HEK293T (cell line): ENCODE results near the gene IL10RA.

Experiments used
- CTCF ChIA-PET: fragments of 350-600 bp; formaldehyde crosslinking; extraction: SDS; loops from one replicate; lab custom pipeline; 2021; ENCODE audit warnings: antibody characterized with exemption, inconsistent platforms; lab: Yijun Ruan, JAX
- POLR2A ChIA-PET: fragments of 350-600 bp; formaldehyde crosslinking; extraction: SDS; loops from one replicate; lab custom pipeline; 2020; ENCODE audit warnings: antibody characterized with exemption, inconsistent platforms; lab: Yijun Ruan, JAX
- DNase-seq: peaks from one replicate; pipeline ENCODE4 v3.0.0; 2012; ENCODE audit warnings: mixed read lengths; ENCODE audit errors: extremely low spot score
- ARNT ChIP-seq: fragments of 450-650 bp; IDR thresholded peaks from 2 replicates; pipeline ENCODE4 v1.6.1; 2017; ENCODE audit warnings: mild to moderate bottlenecking
- BHLHE40 ChIP-seq: fragments of 450-650 bp; IDR thresholded peaks from 2 replicates; pipeline ENCODE4 v1.6.1; 2016; ENCODE audit warnings: mild to moderate bottlenecking, moderate library complexity, borderline replicate concordance
- CTBP1 ChIP-seq: fragments of 450-650 bp; IDR thresholded peaks from 2 replicates; pipeline ENCODE4 v1.6.1; 2016; ENCODE audit warnings: borderline replicate concordance
- ELF4 ChIP-seq: fragments of 450-650 bp; IDR thresholded peaks from 2 replicates; pipeline ENCODE4 v1.6.1; 2017; ENCODE audit warnings: antibody characterized with exemption
- FOXA1 ChIP-seq: fragments of 450-650 bp; IDR thresholded peaks from 2 replicates; pipeline ENCODE4 v1.6.1; 2016; ENCODE audit warnings: mild to moderate bottlenecking
- FOXK2 ChIP-seq: fragments of 450-650 bp; IDR thresholded peaks from 2 replicates; pipeline ENCODE4 v1.6.1; 2016; ENCODE audit warnings: mild to moderate bottlenecking
- FOXM1 ChIP-seq: fragments of 450-650 bp; IDR thresholded peaks from 2 replicates; pipeline ENCODE4 v1.6.1; 2017; ENCODE audit warnings: mild to moderate bottlenecking, borderline replicate concordance
- HDGF ChIP-seq: fragments of 450-650 bp; IDR thresholded peaks from 2 replicates; pipeline ENCODE4 v1.6.1; 2017; ENCODE audit warnings: antibody characterized with exemption, borderline replicate concordance
- L3MBTL2 ChIP-seq: fragments of 450-650 bp; conservative IDR thresholded peaks from 2 replicates; pipeline ENCODE4 v1.6.1; 2016; ENCODE audit warnings: mild to moderate bottlenecking
- LEF1 ChIP-seq: fragments of 450-650 bp; IDR thresholded peaks from 2 replicates; pipeline ENCODE4 v1.6.1; 2017; ENCODE audit warnings: mild to moderate bottlenecking, borderline replicate concordance
- NFRKB ChIP-seq: fragments of 450-650 bp; IDR thresholded peaks from 2 replicates; pipeline ENCODE4 v1.6.1; 2016; ENCODE audit warnings: mild to moderate bottlenecking, moderate library complexity
- PKNOX1 ChIP-seq: fragments of 450-650 bp; IDR thresholded peaks from 2 replicates; pipeline ENCODE4 v1.6.1; 2016
- SP1 ChIP-seq: fragments of 450-650 bp; IDR thresholded peaks from 2 replicates; pipeline ENCODE4 v1.6.1; 2017
- SUZ12 ChIP-seq: fragments of 450-650 bp; IDR thresholded peaks from 2 replicates; pipeline ENCODE4 v1.6.1; 2016; ENCODE audit warnings: mild to moderate bottlenecking
- TARDBP ChIP-seq: fragments of 450-650 bp; IDR thresholded peaks from 2 replicates; pipeline ENCODE4 v1.6.1; 2016
- ZNF384 ChIP-seq: fragments of 450-650 bp; IDR thresholded peaks from 2 replicates; pipeline ENCODE4 v1.6.1; 2016

The IL10RA gene

GRCh38 chr11:117950301-117950700 is 35.9 kb upstream of the IL10RA start:
- ChIA-PET CTCF (interaction anchor here (0.7 to 2.3 kb wide), 2 partner anchors 32 to 103 kb away, joined by 3 to 15 read pairs; no protein-coding TSS in a partner anchor), POLR2A (no interaction called here)
- DNase-seq, result no peak
- TF ChIP-seq PKNOX1 (no peak), NFRKB (no peak), ZNF384 (no peak), L3MBTL2 (no peak), FOXA1 (no peak), BHLHE40 (no peak), TARDBP (no peak), HDGF (no peak), LEF1 (no peak)

GRCh38 chr11:117950993-117951961 is 34.9 kb upstream of the IL10RA start:
- TF ChIP-seq BHLHE40 (no peak), PKNOX1 (no peak), LEF1 (no peak), FOXK2 (no peak)
- DNase-seq, result no peak
- CTCF ChIA-PET, result interaction anchor here (0.7 to 2.3 kb wide), 2 partner anchors 31 to 102 kb away, joined by 3 to 15 read pairs; no protein-coding TSS in a partner anchor
- POLR2A ChIA-PET, result no interaction called here

- POLR2A ChIA-PET, result no interaction called here
- TF ChIP-seq SP1, result no peak
- no peak for TF ChIP-seq FOXM1
- no peak for TF ChIP-seq FOXA1
- TF ChIP-seq HDGF, result no peak
- no peak for TF ChIP-seq TARDBP
- TF ChIP-seq ELF4, result no peak
- no peak for TF ChIP-seq PKNOX1
- TF ChIP-seq ARNT, result no peak
- no peak for TF ChIP-seq NFRKB
- no peak for TF ChIP-seq SUZ12
- no peak for TF ChIP-seq CTBP1
- TF ChIP-seq ZNF384, result no peak
- TF ChIP-seq BHLHE40, result no peak
- no peak for TF ChIP-seq FOXK2
- TF ChIP-seq L3MBTL2, result no peak
- TF ChIP-seq LEF1, result no peak
- DNase-seq, result no peak
- CTCF ChIA-PET, result interaction anchor here (0.8 to 1.0 kb wide), 2 partner anchors 48 to 134 kb away, joined by 3 read pairs; no protein-coding TSS in a partner anchor
Measured at GRCh38 chr11:117953024-117953671, 33.0 kb upstream of the IL10RA start.

GRCh38 chr11:117958949-117959348 is 27.2 kb upstream of the IL10RA start:
- POLR2A ChIA-PET, result no interaction called here

GRCh38 chr11:117959438-117960149 is 26.6 kb upstream of the IL10RA start:
- no peak for DNase-seq

More at GRCh38 chr11:117958949-117959348, 27.2 kb upstream of the IL10RA start:
- no peak for TF ChIP-seq CTBP1
- no peak for TF ChIP-seq SP1
- CTCF ChIA-PET, result no interaction called here
- no peak for DNase-seq

More at GRCh38 chr11:117959438-117960149, 26.6 kb upstream of the IL10RA start:
- TF ChIP-seq ELF4, result no peak
- TF ChIP-seq ZNF384, result no peak
- TF ChIP-seq TARDBP, result no peak
- TF ChIP-seq PKNOX1, result no peak
- no peak for TF ChIP-seq FOXA1
- TF ChIP-seq NFRKB, result no peak
- TF ChIP-seq FOXK2, result no peak
- no peak for TF ChIP-seq ARNT
- TF ChIP-seq BHLHE40, result no peak
- TF ChIP-seq HDGF, result no peak
- TF ChIP-seq FOXM1, result no peak
- TF ChIP-seq L3MBTL2, result no peak
- TF ChIP-seq LEF1, result no peak
- no peak for TF ChIP-seq CTBP1
- TF ChIP-seq SP1, result no peak
- TF ChIP-seq SUZ12, result no peak
- CTCF ChIA-PET, result no interaction called here
- POLR2A ChIA-PET, result interaction anchor here (0.6 kb wide), 1 partner anchor 15 kb away, joined by 3 read pairs; no protein-coding TSS in a partner anchor
